ENCODE measurements around the gene ETV6.

The ETV6 gene

DNA sequence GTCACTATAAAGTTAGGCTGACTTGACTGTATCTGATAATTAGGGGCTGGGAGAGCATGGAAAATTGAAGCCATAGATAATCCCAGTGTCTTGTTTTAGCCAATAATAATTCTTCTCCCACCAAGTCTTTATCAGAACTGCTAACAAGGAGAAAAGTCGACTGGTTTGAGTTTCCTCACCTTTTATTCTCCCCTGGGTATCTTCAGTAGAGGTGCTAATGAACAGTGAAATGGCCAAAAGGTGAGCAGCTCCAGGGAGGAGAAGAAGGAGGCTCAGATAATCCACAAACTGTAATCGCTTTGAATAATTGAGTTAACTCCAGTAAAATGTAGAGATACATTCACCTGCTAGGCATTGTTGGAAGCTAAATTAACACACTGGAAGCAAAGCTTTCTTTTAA, 72.6 kb downstream of the ETV6 start:
- Mint-ChIP-seq H3K27ac (no peak overlapping the region), H3K4me1 (ENCODE audit: low read depth) (peaks cover 39% of the 10 kb centered on the region), H3K27me3 (no peaks in the 10 kb centered on the region), H3K4me3 (no peak overlapping the region), H3K9me3 (ENCODE audit: low read depth) (no peaks in the 10 kb centered on the region), H3K36me3 (peaks cover 4% of the 10 kb centered on the region)

DNA sequence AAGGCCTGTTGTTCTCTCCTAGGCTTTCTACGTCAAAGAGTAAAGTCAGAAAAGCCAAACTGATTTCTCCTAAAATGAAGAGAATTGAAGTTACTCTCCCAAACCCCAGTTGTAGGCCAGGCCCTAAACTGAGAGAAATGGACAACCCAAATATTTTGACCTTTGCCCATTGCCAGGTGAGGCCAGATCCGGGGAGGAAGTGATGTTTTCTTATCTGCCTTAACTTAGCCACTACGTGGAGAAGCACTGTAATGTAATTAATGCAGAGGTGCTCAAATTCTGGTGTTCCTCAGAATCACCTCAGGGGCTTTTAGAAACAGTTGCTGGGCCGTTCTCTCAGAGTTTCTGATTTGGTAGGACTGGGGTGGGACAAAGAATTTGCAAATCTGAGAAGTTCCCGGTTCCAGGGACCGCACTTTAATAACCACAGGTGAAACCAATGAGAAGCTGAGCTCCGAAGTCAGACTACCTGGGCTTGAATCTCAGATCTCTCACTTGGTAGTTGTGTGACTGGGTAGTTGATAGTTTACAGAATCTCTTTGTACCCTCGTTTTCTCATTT, 73.2 kb downstream of the ETV6 start:
- peaks cover 43% of the 10 kb centered on the region for H3K4me1 Mint-ChIP-seq (ENCODE audit: low read depth)
- H3K27ac Mint-ChIP-seq, result no peak overlapping the region
- H3K27me3 Mint-ChIP-seq, result no peaks in the 10 kb centered on the region
- no peaks in the 10 kb centered on the region for H3K9me3 Mint-ChIP-seq (ENCODE audit: low read depth)
- peaks cover 4% of the 10 kb centered on the region for H3K36me3 Mint-ChIP-seq
- H3K4me3 Mint-ChIP-seq, result no peak overlapping the region

DNA sequence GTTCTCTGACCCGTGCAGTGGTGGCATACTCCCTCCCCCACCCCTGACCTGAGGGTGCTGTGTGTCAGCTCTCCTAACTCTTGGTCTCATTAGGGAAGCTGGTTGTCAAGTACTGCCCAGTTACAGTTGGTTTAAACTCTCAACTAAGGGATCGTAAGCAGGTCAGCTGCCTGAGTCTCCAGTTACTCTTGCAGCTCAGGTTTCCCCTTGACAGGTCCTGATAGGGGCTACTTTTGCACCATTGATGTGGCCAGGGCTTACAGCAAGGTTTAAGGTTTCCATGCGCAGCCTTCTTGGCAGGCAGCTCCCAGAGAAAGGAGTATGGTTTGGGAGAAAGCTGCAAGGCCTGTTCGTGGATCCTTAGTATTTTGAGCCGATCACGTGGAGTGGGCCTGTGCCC, 74.5 kb downstream of the ETV6 start:
- no peak overlapping the region for H3K4me3 Mint-ChIP-seq
- H3K36me3 Mint-ChIP-seq, result peaks cover 4% of the 10 kb centered on the region
- peaks cover 44% of the 10 kb centered on the region for H3K4me1 Mint-ChIP-seq (ENCODE audit: low read depth)
- H3K27ac Mint-ChIP-seq, result no peak overlapping the region
- no peaks in the 10 kb centered on the region for H3K9me3 Mint-ChIP-seq (ENCODE audit: low read depth)
- H3K27me3 Mint-ChIP-seq, result no peaks in the 10 kb centered on the region

DNA sequence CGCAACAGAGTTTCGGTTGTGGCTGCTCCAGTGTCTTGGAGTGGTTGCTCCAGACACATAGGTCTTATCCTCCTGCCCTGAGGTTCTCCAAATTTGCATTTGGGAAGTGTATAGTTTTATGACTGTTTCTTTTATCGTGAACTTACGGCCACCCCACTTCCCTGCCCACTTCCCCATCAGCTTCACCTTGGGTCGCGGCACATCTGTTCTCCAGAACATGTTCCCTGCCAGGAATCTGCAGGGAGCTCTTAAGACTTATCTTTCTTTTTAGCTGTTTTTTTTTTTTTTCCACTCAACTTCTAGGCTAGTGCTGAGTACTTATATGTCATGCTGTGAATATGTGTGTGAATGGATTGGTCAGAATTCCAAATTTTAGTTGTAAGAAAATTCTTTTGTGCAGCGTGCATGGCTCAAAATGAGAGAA, 75.4 kb downstream of the ETV6 start:
- Mint-ChIP-seq H3K4me3 (no peak overlapping the region), H3K27me3 (no peaks in the 10 kb centered on the region), H3K36me3 (peaks cover 6% of the 10 kb centered on the region), H3K4me1 (ENCODE audit: low read depth) (peaks cover 44% of the 10 kb centered on the region), H3K27ac (no peak overlapping the region), H3K9me3 (ENCODE audit: low read depth) (no peaks in the 10 kb centered on the region)

DNA sequence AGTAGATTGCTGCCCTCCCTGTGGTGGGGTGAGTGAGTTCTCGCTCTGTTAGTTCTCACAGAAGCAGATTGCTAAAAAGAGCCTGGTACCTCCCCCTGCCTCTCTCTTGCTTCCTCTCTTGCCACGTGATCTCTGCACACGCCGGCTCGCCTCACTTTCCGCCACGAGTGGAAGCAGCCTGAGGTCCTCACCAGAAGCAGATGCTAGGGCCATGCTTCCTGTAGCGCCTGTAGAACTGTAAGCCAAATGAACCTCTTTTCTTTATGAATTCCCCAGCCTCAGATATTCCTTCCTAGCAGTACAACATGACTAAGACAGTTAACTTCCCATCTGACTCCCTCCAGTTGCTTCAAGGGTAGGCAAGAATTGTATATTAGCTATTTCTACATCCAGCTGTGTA, 76.2 kb downstream of the ETV6 start:
- Mint-ChIP-seq H3K27me3 (no peaks in the 10 kb centered on the region), H3K27ac (peak overlapping the region; percentile 1), H3K36me3 (peaks cover 6% of the 10 kb centered on the region), H3K4me1 (ENCODE audit: low read depth) (peaks cover 48% of the 10 kb centered on the region), H3K4me3 (no peak overlapping the region), H3K9me3 (ENCODE audit: low read depth) (no peaks in the 10 kb centered on the region)

DNA sequence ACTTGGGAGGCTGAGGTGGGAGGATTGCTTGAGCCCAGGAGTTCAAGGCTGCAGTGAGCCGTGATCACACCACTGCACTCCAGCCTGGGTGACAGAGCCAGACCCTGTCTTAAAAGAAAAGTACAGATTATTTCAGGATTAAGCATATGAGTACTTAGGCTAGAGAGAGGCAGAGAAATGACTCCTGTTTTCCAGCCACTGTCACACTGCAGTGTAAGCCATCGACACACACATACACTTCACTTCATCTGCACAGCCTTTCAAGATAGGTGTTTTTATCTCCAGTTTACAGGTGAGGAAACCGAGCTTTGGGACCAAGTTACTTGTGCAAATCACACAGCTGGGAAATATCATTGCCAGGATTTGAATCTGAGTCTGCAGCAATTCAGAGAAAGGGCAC, 77.2 kb downstream of the ETV6 start:
- peak overlapping the region; percentile 88 for H3K27ac Mint-ChIP-seq
- no peaks in the 10 kb centered on the region for H3K27me3 Mint-ChIP-seq

DNA sequence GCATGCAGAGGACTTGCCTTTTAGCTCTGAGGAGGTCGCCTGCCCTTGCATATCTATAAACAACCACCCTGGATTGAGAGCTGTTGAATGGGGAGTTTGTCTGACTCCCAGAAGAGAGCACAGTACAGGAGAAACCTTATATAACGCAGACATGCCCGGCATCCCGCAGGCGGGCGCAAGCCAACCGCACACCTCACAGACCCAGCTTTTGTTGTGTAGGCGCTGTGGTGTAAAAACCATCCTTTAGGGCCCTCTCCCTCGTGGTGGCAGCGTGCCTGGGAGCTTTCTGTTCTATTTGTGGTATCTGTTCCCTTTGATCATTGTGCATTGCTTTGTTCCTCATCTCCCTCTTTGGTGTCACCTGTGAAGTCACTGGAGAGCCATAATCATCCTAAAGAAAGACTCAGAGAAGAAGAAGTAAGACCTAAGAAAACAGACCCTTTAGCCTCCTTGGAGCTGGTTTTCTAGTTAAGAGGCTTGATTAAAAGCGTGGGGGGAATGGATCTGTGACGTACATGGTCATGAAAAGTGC, 77.7 kb downstream of the ETV6 start:
- Mint-ChIP-seq H3K9me3 (ENCODE audit: low read depth) (no peaks in the 10 kb centered on the region), H3K4me1 (ENCODE audit: low read depth) (peaks cover 61% of the 10 kb centered on the region), H3K4me3 (peak overlapping the region; percentile 61), H3K27me3 (no peaks in the 10 kb centered on the region), H3K27ac (peak overlapping the region; percentile 88), H3K36me3 (peaks cover 6% of the 10 kb centered on the region)

More for the DNA sequence above, 77.2 kb downstream of the ETV6 start:
- Mint-ChIP-seq H3K4me1 (ENCODE audit: low read depth) (peaks cover 55% of the 10 kb centered on the region), H3K9me3 (ENCODE audit: low read depth) (no peaks in the 10 kb centered on the region), H3K4me3 (peak overlapping the region; percentile 61), H3K36me3 (peaks cover 6% of the 10 kb centered on the region)

DNA sequence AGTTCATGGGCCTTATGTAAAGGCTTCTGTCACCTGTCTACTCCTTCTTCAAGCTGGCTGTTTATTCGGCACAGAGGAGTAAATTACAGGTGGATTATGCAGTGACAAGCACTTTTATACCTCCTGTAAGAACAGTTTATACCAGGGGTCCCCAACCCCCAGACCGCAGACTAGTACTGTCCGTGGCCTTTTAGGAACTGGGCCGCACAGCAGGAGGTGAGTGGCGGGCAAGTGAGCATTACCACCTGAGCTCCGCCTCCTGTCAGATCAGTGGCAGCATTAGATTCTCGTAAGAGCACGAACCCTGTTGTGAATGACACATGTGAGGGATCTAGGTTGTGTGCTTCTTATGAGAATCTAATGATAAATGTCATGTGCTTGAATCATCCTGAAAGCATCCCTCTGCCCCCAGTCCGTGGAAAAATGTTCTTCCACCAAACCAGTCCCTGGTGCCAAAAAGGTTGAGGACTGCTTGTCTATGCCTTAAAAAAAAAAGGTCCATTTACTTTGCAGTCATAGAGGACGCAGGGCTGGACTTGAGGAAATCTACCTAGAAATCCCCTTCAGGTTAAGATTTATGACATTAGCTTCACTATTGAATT, 78.8 kb downstream of the ETV6 start:
- H3K9me3 Mint-ChIP-seq (ENCODE audit: low read depth), result no peaks in the 10 kb centered on the region
- H3K4me1 Mint-ChIP-seq (ENCODE audit: low read depth), result peaks cover 69% of the 10 kb centered on the region
- H3K4me3 Mint-ChIP-seq, result no peak overlapping the region
- H3K36me3 Mint-ChIP-seq, result peaks cover 6% of the 10 kb centered on the region
- H3K27ac Mint-ChIP-seq, result peak overlapping the region; percentile 64
- H3K27me3 Mint-ChIP-seq, result no peaks in the 10 kb centered on the region

DNA sequence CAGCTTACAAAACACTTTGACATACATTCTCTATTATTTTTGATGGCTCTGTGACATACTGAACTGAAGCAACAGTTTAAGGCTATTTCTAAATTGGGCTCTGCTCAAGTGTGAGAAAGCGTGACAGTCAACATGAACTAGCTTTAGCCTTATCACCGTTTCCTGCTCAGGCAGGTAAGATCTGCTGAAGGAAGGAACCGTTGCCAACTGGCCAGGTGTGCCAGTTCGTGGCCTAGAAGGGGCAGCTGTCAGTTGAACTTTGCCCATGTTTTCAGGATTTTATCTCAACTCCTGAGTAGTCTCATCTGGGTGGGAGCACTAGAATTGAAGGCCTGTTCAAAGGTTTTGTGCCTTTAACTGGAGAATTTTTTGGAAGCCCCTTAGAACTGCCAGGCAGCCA, 79.5 kb downstream of the ETV6 start:
- peak overlapping the region; percentile 51 for H3K4me3 Mint-ChIP-seq
- peak overlapping the region; percentile 19 for H3K27ac Mint-ChIP-seq
- no peaks in the 10 kb centered on the region for H3K9me3 Mint-ChIP-seq (ENCODE audit: low read depth)
- peaks cover 71% of the 10 kb centered on the region for H3K4me1 Mint-ChIP-seq (ENCODE audit: low read depth)
- peaks cover 7% of the 10 kb centered on the region for H3K36me3 Mint-ChIP-seq
- no peaks in the 10 kb centered on the region for H3K27me3 Mint-ChIP-seq

DNA sequence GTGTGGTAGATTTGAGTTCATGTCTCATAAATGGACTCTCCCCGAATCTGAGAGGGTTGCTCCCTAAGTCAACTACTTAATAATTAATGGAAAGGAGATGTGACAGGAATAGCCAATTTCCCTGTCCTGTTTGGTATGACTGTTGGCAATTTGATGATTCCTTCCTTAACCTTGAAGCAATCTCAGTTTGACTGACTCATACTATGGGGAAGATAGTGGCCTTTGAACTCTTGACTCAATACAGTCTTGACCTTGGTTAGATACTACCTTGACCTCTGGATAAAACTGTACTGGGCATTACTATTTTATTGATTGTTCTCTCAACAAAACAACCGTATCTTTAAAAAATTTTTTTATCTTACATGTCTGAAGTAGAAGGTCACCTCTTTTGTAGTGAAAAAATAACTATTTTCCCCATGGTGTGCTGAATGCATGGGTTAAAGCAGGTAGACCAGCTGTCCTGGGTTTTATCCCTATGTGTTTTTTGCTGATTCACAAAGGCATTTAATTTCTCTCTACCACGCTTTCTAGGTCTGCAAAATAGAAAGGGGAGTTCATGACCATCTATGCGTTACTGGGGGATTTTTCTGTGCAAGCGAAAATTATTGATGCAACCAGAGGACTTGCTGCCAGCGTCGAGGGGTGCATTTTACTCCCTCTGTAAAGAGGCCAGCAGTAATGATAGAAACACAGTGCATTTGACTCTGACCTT, 80.1 kb downstream of the ETV6 start:
- peak overlapping the region; percentile 19 for H3K27ac Mint-ChIP-seq
- H3K4me3 Mint-ChIP-seq, result peak overlapping the region; percentile 51

DNA sequence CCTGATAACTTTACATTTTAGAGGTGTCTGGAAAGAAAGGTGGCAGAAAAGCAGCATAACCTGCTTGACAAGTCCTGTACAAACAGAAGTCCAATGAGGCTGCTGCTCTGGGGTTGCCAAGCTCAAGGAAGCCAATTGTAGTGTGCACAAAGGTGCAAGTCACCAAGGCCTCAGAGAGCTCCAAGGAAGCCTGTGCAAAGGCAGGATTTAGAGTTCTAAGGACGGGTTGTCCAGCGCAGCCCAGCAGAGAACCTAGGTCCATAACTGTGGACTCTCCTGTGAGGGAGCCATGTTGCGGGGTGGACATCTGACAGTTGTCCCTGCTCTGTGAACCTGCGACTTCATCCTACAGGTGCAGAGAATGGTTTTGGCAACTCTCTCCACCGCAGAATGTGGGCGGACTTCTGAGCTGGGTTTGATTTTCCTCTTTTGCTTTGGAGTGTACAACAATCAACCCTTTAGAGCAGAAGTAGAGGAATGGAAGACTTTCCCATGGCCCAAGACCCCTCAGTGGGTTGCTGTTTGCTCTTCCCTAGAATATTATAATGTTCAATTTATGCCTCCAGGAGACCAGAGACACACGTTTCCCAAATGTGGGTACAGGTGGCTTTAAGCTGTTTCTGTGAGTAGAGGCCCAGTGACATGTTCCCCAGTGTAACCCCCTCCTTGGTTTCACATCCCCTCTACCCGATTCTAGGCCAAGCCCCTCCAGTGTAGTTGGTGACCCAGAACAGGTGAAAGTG, 81.0 kb downstream of the ETV6 start:
- Mint-ChIP-seq H3K4me3 (peak overlapping the region; percentile 64), H3K27ac (peak overlapping the region; percentile 89), H3K36me3 (peaks cover 7% of the 10 kb centered on the region), H3K27me3 (no peaks in the 10 kb centered on the region), H3K4me1 (ENCODE audit: low read depth) (peaks cover 73% of the 10 kb centered on the region), H3K9me3 (ENCODE audit: low read depth) (no peaks in the 10 kb centered on the region)

More for the DNA sequence above, 80.1 kb downstream of the ETV6 start:
- H3K36me3 Mint-ChIP-seq, result peaks cover 7% of the 10 kb centered on the region
- H3K27me3 Mint-ChIP-seq, result no peaks in the 10 kb centered on the region
- peaks cover 72% of the 10 kb centered on the region for H3K4me1 Mint-ChIP-seq (ENCODE audit: low read depth)
- H3K9me3 Mint-ChIP-seq (ENCODE audit: low read depth), result no peaks in the 10 kb centered on the region

DNA sequence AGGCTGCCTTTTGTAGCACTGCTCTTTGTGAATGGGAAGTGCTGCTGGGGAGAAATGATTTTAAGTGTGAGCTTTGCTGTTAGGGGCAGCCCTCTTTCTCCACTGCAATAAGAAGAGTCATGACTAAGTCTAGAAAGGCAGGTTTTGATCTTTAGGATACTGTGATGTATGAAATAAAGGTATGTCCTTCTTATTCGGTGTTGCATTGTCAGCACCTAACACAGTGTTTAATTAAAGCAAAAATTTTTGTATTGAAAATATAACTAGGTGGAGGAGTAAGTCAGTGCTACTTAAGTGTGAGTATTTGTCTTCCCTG, 81.5 kb downstream of the ETV6 start:
- Mint-ChIP-seq H3K27me3 (no peaks in the 10 kb centered on the region), H3K36me3 (peaks cover 5% of the 10 kb centered on the region), H3K9me3 (ENCODE audit: low read depth) (no peaks in the 10 kb centered on the region), H3K27ac (peak overlapping the region; percentile 89), H3K4me3 (peak overlapping the region; percentile 64), H3K4me1 (ENCODE audit: low read depth) (peaks cover 69% of the 10 kb centered on the region)

DNA sequence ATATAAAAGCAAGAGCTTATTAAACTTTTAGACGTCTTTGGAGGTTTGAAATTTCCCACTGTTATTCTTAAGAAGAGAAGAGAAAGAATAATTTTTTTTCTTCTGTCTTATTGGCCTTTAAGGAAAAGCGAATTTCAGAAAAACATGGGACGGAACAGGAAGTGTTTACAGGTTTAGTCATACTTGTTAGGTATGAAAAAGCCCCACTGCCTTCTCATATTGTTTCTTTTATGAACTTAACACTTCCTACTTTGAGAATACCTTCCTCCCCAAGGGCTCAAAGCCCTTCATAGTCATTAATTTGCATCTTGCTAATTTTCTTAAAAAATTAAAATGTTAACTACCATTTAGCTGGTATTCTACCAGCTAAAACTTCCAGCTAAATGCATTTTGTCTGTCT, 82.0 kb downstream of the ETV6 start:
- Mint-ChIP-seq H3K4me1 (ENCODE audit: low read depth) (peaks cover 67% of the 10 kb centered on the region), H3K4me3 (peak overlapping the region; percentile 64), H3K9me3 (ENCODE audit: low read depth) (no peaks in the 10 kb centered on the region), H3K27ac (peak overlapping the region; percentile 89), H3K36me3 (peaks cover 6% of the 10 kb centered on the region), H3K27me3 (no peaks in the 10 kb centered on the region)

DNA sequence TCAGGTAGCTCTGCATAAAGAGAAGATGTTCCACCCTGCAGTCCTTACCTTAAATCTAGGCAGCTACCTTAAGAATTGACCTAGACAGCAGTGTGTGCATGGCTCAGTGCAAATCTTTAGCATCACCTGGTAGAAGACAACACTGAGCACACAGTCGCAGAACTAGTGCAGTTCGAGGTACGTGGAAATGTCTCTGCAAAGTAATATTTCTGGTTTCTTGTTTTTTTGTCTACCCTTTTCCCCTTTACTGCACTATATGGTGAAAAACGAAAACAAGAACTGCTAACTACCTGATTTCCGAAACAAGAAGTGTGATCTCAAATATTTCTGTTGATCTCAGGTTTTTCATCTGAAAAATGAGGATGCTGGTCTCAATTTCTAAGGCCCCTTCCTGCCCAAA, 82.5 kb downstream of the ETV6 start:
- Mint-ChIP-seq H3K4me1 (ENCODE audit: low read depth) (peaks cover 62% of the 10 kb centered on the region), H3K36me3 (peaks cover 6% of the 10 kb centered on the region), H3K27ac (peak overlapping the region; percentile 89), H3K9me3 (ENCODE audit: low read depth) (no peaks in the 10 kb centered on the region), H3K4me3 (peak overlapping the region; percentile 64), H3K27me3 (no peaks in the 10 kb centered on the region)

DNA sequence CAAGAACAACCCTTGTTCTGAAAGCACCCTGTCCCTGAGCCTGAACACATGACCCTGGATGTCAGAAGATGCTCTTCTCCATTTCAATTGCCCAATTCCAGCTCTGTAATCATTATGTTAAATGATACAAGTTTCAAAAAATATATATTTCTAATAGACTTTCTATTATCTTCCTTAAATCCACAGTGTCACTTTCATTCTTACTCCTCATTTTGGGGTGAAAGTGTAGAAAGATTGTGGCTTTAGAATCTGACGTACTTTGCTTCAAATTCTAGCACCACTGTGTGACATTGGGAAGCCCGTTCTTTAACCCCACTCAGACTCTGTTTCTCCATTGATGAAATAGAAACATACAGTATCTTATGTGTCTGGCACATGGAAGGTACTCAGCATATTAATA, 83.2 kb downstream of the ETV6 start:
- peak overlapping the region; percentile 70 for H3K4me3 Mint-ChIP-seq
- no peaks in the 10 kb centered on the region for H3K27me3 Mint-ChIP-seq
- H3K27ac Mint-ChIP-seq, result peak overlapping the region; percentile 91
- peaks cover 6% of the 10 kb centered on the region for H3K36me3 Mint-ChIP-seq
- peaks cover 62% of the 10 kb centered on the region for H3K4me1 Mint-ChIP-seq (ENCODE audit: low read depth)
- no peaks in the 10 kb centered on the region for H3K9me3 Mint-ChIP-seq (ENCODE audit: low read depth)

Data from activated naive CD8-positive, alpha-beta T cell (primary cell).